HG03280 (cell line): ENCODE results near the gene CCR3.

Experiments used
- ATAC-seq: cut with Tn5 transposase; IDR thresholded peaks from one replicate; pipeline ENCODE4 v1.9.1; 2021; ENCODE audit warnings: mild to moderate bottlenecking, moderate library complexity; ENCODE audit not compliant: unreplicated experiment

The CCR3 gene

DNA sequence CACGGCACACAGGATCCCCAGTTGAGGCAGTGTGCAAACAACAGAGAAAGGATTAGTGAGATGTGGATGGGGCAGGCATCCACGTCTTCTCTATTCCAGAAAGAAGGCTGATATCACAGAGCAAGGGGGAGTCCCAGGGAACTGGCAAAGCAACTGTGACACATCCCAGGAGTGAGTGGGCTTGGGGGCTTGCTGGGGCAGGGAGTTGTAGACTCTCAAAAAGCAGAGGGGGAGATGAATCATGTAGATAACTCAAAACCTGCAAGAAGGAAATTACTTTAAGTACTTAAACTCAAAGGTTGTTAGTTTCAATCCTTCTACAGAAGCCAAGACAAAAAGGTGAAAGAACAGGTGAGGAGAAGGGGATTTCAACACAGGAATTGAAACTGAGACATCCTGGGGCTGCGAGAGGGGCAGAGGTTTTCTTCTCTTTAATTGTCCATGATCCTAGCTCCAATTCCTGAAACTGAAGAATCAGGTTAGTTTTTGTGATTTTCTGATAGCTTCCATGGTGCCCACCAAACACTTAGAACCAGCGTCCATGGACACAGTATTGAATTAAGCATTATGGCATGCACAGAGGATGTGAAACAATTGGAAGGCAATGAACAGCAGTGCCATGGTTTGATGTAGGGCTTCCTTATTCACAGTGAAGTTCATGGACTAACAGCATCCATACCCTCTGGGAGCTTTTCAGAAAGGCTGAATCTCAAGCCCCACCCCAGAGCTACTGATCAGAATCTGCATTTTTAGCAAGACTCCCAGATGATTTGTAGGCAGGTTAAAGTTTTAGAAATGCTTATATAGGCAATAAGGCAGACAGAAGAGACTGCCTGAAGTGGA, 52.0 kb downstream of the CCR3 start:
- ATAC-seq = no peak

- ATAC-seq = no peak
Measured at GRCh38 chr3:46296826-46297225, 54.6 kb downstream of the CCR3 start.

- ATAC-seq = no peak
Measured at GRCh38 chr3:46297658-46298423, 55.6 kb downstream of the CCR3 start.

GRCh38 chr3:46298871-46299607, 56.8 kb downstream of the CCR3 start:
- no peak for ATAC-seq

- ATAC-seq = no peak
Measured at GRCh38 chr3:46299608-46300460, 57.6 kb downstream of the CCR3 start.

GRCh38 chr3:46300461-46300789, 58.2 kb downstream of the CCR3 start:
- no peak for ATAC-seq

DNA sequence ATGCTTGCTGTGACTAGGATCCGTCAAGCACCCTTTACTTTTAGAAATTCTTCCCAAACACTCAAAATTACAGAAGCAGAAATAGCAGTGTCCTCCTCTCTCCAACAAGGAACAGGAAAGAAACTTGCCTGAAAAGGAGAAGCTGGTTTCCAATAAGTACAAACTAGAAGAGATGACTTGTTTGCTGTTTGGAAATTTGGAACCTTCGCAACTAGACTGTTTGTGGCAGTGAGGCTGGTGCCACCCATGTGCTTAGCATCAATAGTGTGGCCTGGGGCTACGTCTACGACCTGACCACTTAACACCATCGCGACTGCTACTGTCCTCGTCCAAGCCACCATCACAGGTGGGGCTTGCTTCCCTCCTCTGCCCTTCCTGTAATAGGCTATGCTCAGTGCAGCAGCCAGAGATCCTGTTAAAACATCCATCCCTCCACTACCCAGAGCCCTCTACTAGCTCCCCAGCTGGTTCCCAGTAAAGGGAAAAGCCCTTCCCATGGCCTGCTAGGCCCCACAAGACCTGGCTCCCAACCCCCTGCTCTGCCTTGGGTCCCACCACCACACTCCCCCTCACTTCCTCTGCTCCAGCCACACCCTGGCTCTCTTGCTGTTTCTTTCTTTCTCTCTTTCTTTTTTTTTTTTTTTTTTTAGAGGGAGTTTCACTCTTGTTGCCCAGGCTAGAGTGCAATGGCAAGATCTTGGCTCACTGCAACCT, 59.0 kb downstream of the CCR3 start:
- no peak for ATAC-seq

GRCh38 chr3:46303240-46303639, 61.0 kb downstream of the CCR3 start:
- ATAC-seq = no peak

- ATAC-seq = no peak
Measured at GRCh38 chr3:46304739-46305138, 62.5 kb downstream of the CCR3 start.

GRCh38 chr3:46312991-46313390, 70.7 kb downstream of the CCR3 start:
- ATAC-seq = no peak

GRCh38 chr3:46314517-46314916, 72.3 kb downstream of the CCR3 start:
- no peak for ATAC-seq

GRCh38 chr3:46316206-46316605, 73.9 kb downstream of the CCR3 start:
- no peak for ATAC-seq
